ENCODE data around the gene MRE11. TPM values are rescaled to one million over a fixed set of nuclear protein-coding genes. Genes with fewer than 3 reads are reported as not detected.
A peak's percentile ranks its signal among the peaks of the same experiment; 100 is the strongest.

Gene MRE11
- total RNA-seq, 1 experiment from 2014 or later: 20.1 TPM

GRCh38 chr11:94445641-94446040 is 48.0 kb downstream of the MRE11 start:
- Histone ChIP-seq H3F3A (ENCODE audit: low read length, unreplicated experiment) (peaks cover 10% of the 10 kb centered on the region), H2AFZ (ENCODE audit: low read length) (no peak overlapping the region), H4K20me1 (ENCODE audit: low read length) (peaks cover 4% of the 10 kb centered on the region; the same call in 1 of the 2 replicates), H3K4me2 (ENCODE audit: low read length) (no peak overlapping the region), H3K4me1 (ENCODE audit: insufficient read depth, low read length) (peaks cover 18% of the 10 kb centered on the region), H3K27ac (ENCODE audit: low read length) (no peak overlapping the region), H3K79me2 (ENCODE audit: low read length) (no peaks in the 10 kb centered on the region), H3K9ac (ENCODE audit: low read length) (no peak overlapping the region), H3K9me3 (ENCODE audit: low read length) (no peaks in the 10 kb centered on the region), H3K4me3 (ENCODE audit: low read length) (no peak overlapping the region), H3K36me3 (ENCODE audit: low read depth, low read length) (peaks cover 16% of the 10 kb centered on the region; the same call in 1 of the 2 replicates), H3K9me2 (replicated peaks; ENCODE audit: low read length) (no peaks in the 10 kb centered on the region), H3K27me3 (ENCODE audit: low read length) (no peaks in the 10 kb centered on the region)
- ATAC-seq: no peak
- no peak for DNase-seq
- TF ChIP-seq EZH2 (IDR thresholded peaks at IDR 0.05; ENCODE audit: low read length, unreplicated experiment): no peak
- no peak for TF ChIP-seq CTCF (conservative IDR thresholded peaks at IDR 0.05; ENCODE audit: low read depth, low read length)
- TF ChIP-seq EZH2phosphoT487 (IDR thresholded peaks at IDR 0.05; ENCODE audit: borderline replicate concordance, low read length): no peak
- POLR2A ChIA-PET (ENCODE audit: unreplicated experiment): no interaction called here
- BruUV-seq (replicated peaks): no TSS peak
- CTCF ChIA-PET: no interaction called here
- intact Hi-C loops (cut with micrococcal nuclease): no loop called here

- no peak overlapping the region for H3K27ac ChIP-seq (ENCODE audit: low read length)
- H3K9ac ChIP-seq (ENCODE audit: low read length): no peak overlapping the region
- H3K79me2 ChIP-seq (ENCODE audit: low read length): no peaks in the 10 kb centered on the region
- ChIA-PET POLR2A (ENCODE audit: unreplicated experiment) (no interaction called here), CTCF (no interaction called here)
- no TSS peak for BruUV-seq (replicated peaks)
- ATAC-seq: no peak
- H4K20me1 ChIP-seq (ENCODE audit: low read length): 0 out of 2 replicates have a peak, but pooled peaks cover 3% of the 10 kb centered on the region
- no peak overlapping the region for H3K4me3 ChIP-seq (ENCODE audit: low read length)
- H2AFZ ChIP-seq (ENCODE audit: low read length): no peak overlapping the region
- no peak overlapping the region for H3K4me2 ChIP-seq (ENCODE audit: low read length)
- H3K4me1 ChIP-seq (ENCODE audit: insufficient read depth, low read length): no peaks in the 10 kb centered on the region
- no peaks in the 10 kb centered on the region for H3K27me3 ChIP-seq (ENCODE audit: low read length)
- TF ChIP-seq EZH2phosphoT487 (IDR thresholded peaks at IDR 0.05; ENCODE audit: borderline replicate concordance, low read length): no peak
- TF ChIP-seq EZH2 (IDR thresholded peaks at IDR 0.05; ENCODE audit: low read length, unreplicated experiment): no peak
- TF ChIP-seq CTCF (conservative IDR thresholded peaks at IDR 0.05; ENCODE audit: low read depth, low read length): no peak
- DNase-seq: no peak
- H3K9me3 ChIP-seq (ENCODE audit: low read length): no peaks in the 10 kb centered on the region
- no peaks in the 10 kb centered on the region for H3K9me2 ChIP-seq (replicated peaks; ENCODE audit: low read length)
- peaks cover 32% of the 10 kb centered on the region for H3K36me3 ChIP-seq (ENCODE audit: low read depth, low read length)
- intact Hi-C loops (cut with micrococcal nuclease): no loop called here
- no peaks in the 10 kb centered on the region for H3F3A ChIP-seq (ENCODE audit: low read length, unreplicated experiment)
Observed at GRCh38 chr11:94433049-94433448, 60.6 kb downstream of the MRE11 start.

DNA sequence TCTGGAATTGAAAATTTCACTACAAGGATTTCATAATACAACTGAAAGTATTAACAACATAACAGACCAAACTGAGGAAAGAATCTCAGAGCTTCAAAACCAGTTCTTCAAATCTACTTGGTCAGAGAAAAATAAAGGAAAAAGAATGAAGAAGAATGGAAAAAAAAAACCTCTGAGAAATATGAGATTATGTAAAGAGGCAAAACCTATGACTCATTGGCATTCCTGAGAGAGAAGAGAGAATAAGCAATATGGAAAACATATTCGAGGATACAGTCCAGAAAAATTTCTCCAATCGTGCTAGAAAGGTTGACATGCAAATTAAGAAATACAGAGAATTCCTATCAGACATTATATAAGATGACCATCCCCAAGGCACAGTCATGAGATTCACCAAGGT is 69.0 kb downstream of the MRE11 start:
- Histone ChIP-seq H3K9me2 (replicated peaks; ENCODE audit: low read length) (no peaks in the 10 kb centered on the region), H3K9ac (ENCODE audit: low read length) (no peak overlapping the region), H4K20me1 (ENCODE audit: low read length) (no peaks in the 10 kb centered on the region), H3K4me2 (ENCODE audit: low read length) (peak overlapping the region; percentile 31), H3K9me3 (ENCODE audit: low read length) (no peaks in the 10 kb centered on the region), H2AFZ (ENCODE audit: low read length) (no peak overlapping the region), H3K4me3 (ENCODE audit: low read length) (no peak overlapping the region), H3K79me2 (ENCODE audit: low read length) (no peaks in the 10 kb centered on the region), H3K27ac (ENCODE audit: low read length) (no peak overlapping the region), H3F3A (ENCODE audit: low read length, unreplicated experiment) (no peaks in the 10 kb centered on the region), H3K27me3 (ENCODE audit: low read length) (no peaks in the 10 kb centered on the region), H3K36me3 (ENCODE audit: low read depth, low read length) (peaks cover 29% of the 10 kb centered on the region), H3K4me1 (ENCODE audit: insufficient read depth, low read length) (peaks cover 14% of the 10 kb centered on the region)
- peak; percentile 71 for DNase-seq
- intact Hi-C loops (cut with micrococcal nuclease): no loop called here
- ChIA-PET POLR2A (ENCODE audit: unreplicated experiment) (interaction anchor here (0.6 kb wide), 1 partner anchor 529 kb away, joined by 5 read pairs; no protein-coding TSS in a partner anchor), CTCF (no interaction called here)
- peak; percentile 56 for ATAC-seq
- BruUV-seq (replicated peaks): no TSS peak
- TF ChIP-seq EZH2phosphoT487 (IDR thresholded peaks at IDR 0.05; ENCODE audit: borderline replicate concordance, low read length) (no peak), CTCF (conservative IDR thresholded peaks at IDR 0.05; ENCODE audit: low read depth, low read length) (no peak), EZH2 (IDR thresholded peaks at IDR 0.05; ENCODE audit: low read length, unreplicated experiment) (no peak)
